HepG2 (cell line): ENCODE measurements around the gene RBMS2. TPM values are rescaled to one million over a fixed set of nuclear protein-coding genes. Genes with fewer than 3 reads are reported as not detected.
A peak's percentile ranks its signal among the peaks of the same experiment; 100 is the strongest.

ENCODE experiments used
- CERS6 ChIP-seq: sonication (generic); formaldehyde crosslinking; IDR thresholded peaks from 2 replicates; pipeline ENCODE4 v1.5.0; 2020; ENCODE audit warnings: missing genetic modification reagents
- CSRNP2 ChIP-seq: sonication (generic); formaldehyde crosslinking; conservative IDR thresholded peaks from 2 replicates; pipeline ENCODE4 v1.8.0; 2022; ENCODE audit warnings: low read depth, missing genetic modification reagents
- HMGA1 ChIP-seq: sonication (generic); formaldehyde crosslinking; conservative IDR thresholded peaks from 2 replicates; pipeline ENCODE4 v1.4.0; 2020; ENCODE audit warnings: missing genetic modification reagents
- HNF4A ChIP-seq: sonication (generic); formaldehyde crosslinking; IDR thresholded peaks from 2 replicates; pipeline ENCODE4 v1.4.0; 2020; ENCODE audit warnings: missing genetic modification reagents
- KAT2B ChIP-seq: fragments of 150-350 bp; IDR thresholded peaks from 2 replicates; pipeline ENCODE4 v1.6.1; 2014; ENCODE audit warnings: low read depth, low read length, borderline replicate concordance
- MEF2D ChIP-seq: sonication (generic); formaldehyde crosslinking; IDR thresholded peaks from 2 replicates; pipeline ENCODE4 v1.5.1; 2020; ENCODE audit warnings: mild to moderate bottlenecking, missing genetic modification reagents
- PAXIP1 ChIP-seq: sonication (generic); formaldehyde crosslinking; conservative IDR thresholded peaks from 2 replicates; pipeline ENCODE4 v1.4.0; 2020; ENCODE audit warnings: mild to moderate bottlenecking, missing genetic modification reagents, moderate library complexity
- RXRA ChIP-seq: sonication (generic); formaldehyde crosslinking; IDR thresholded peaks from 2 replicates; pipeline ENCODE4 v1.5.1; 2020; ENCODE audit warnings: missing genetic modification reagents
- SKIL ChIP-seq: sonication (generic); formaldehyde crosslinking; IDR thresholded peaks from 2 replicates; pipeline ENCODE4 v1.8.0; 2022; ENCODE audit warnings: missing genetic modification reagents, mild to moderate bottlenecking, moderate library complexity, borderline replicate concordance
- TCF7L2 ChIP-seq: IDR thresholded peaks from 2 replicates; pipeline ENCODE4 v1.6.1; 2011; ENCODE audit warnings: mild to moderate bottlenecking, low read depth, low read length, moderate library complexity
- TIGD3 ChIP-seq: sonication (generic); formaldehyde crosslinking; IDR thresholded peaks from 2 replicates; pipeline ENCODE4 v1.5.1; 2020; ENCODE audit warnings: mild to moderate bottlenecking, missing genetic modification reagents, borderline replicate concordance
- ZNF280D ChIP-seq: sonication (generic); formaldehyde crosslinking; IDR thresholded peaks from 2 replicates; pipeline ENCODE4 v1.5.1; 2020; ENCODE audit warnings: mild to moderate bottlenecking, missing genetic modification reagents
- ZNF503 ChIP-seq: sonication (generic); formaldehyde crosslinking; IDR thresholded peaks from 2 replicates; pipeline ENCODE4 v1.4.0; 2020; ENCODE audit warnings: missing genetic modification reagents
- polyA plus RNA-seq, 8 experiments: library from polyadenylated mRNA; depleted of rRNA in 3 of 8; stranded (reverse) in 7 of 8; unstranded in 1 of 8; fragments of >200 nt; fragmentation: Illumina TruSeq in 4 of 8; extraction: Trizol in 4 of 8; gene quantifications; 2 replicates each; pipeline versions ENCODE4 v1.2.1 to v1.2.3, GENCODE V29; 2011 to 2016; ENCODE audit warnings: low read depth in 4 of 8, missing spikeins in 1 of 8, mixed read lengths in 1 of 8; ENCODE audit not compliant: insufficient read depth in 1 of 8
- total RNA-seq, 5 experiments: library from RNA; depleted of rRNA; stranded (reverse); fragments of >200 nt; fragmentation: Illumina TruSeq; extraction: Trizol; gene quantifications; 2 replicates each; pipeline ENCODE4 v1.2.3, GENCODE V29; 2016; ENCODE audit warnings: low read depth in 1 of 5

Gene RBMS2
- total and polyA plus RNA-seq, 2 of the 13 experiments (the other 11 are each of a cell fraction or from before 2014, with no cell fraction given): 0.53 to 7.4 TPM

GRCh38 chr12:56634242-56634836 lies 112.7 kb downstream of the RBMS2 start (continued):
- TF ChIP-seq MEF2D (CRISPR knock-in tag) (no peak; the same call in 1 of the 2 replicates), RXRA (CRISPR knock-in tag) (no peak), CSRNP2 (CRISPR knock-in tag) (no peak), CERS6 (CRISPR knock-in tag) (no peak), HMGA1 (no peak), SKIL (CRISPR knock-in tag) (no peak), TCF7L2 (no peak), KAT2B (no peak), ZNF280D (CRISPR knock-in tag) (0 out of 2 replicates have a peak, but pooled peaks have one; percentile 27), TIGD3 (CRISPR knock-in tag) (no peak), PAXIP1 (0 out of 2 replicates have a peak, but pooled peaks have one; percentile 13), ZNF503 (CRISPR knock-in tag) (no peak), HNF4A (CRISPR knock-in tag) (no peak)
